ENCODE measurements around the gene ASB7. TPM values are rescaled to one million over a fixed set of nuclear protein-coding genes. Genes with fewer than 3 reads are reported as not detected.

The ASB7 gene
- total RNA-seq, 1 experiment from 2014 or later = 14.4 TPM

- Mint-ChIP-seq H3K4me1 (ENCODE audit: low read depth, unreplicated experiment) (no peaks in the 10 kb centered on the region), H3K27me3 (ENCODE audit: insufficient read depth, unreplicated experiment) (no peaks in the 10 kb centered on the region), H3K9me3 (ENCODE audit: unreplicated experiment) (no peaks in the 10 kb centered on the region), H3K27ac (ENCODE audit: unreplicated experiment) (no peak overlapping the region), H3K36me3 (ENCODE audit: insufficient read depth, unreplicated experiment) (no peaks in the 10 kb centered on the region), H3K4me3 (ENCODE audit: unreplicated experiment) (no peak overlapping the region)
- CTCF ChIA-PET = no interaction called here
- intact Hi-C loops (cut with micrococcal nuclease; ENCODE audit: unreplicated experiment) = no loop called here
- peaks cover 4% of the 10 kb centered on the region; the same call in 1 of the 2 replicates for H3K4me1 ChIP-seq
- H3K4me3 ChIP-seq (ENCODE audit: low read depth, low read length) = no peak overlapping the region
- POLR2A ChIA-PET = no interaction called here
- BruUV-seq (replicated peaks) = no TSS peak
- no peaks in the 10 kb centered on the region for H3K27me3 ChIP-seq (replicated peaks; ENCODE audit: control insufficient read depth, insufficient read depth, low read length)
- no peak for DNase-seq
- H3K36me3 ChIP-seq (ENCODE audit: control insufficient read depth, insufficient read depth, low read length) = no peaks in the 10 kb centered on the region
- no peak for TF ChIP-seq CTCF (IDR thresholded peaks at IDR 0.05; ENCODE audit: insufficient read depth in 1 of 2, low read depth in 1 of 2, low read length in 1 of 2, severe bottlenecking in 1 of 2, unreplicated experiment in 1 of 2)
- H3K9me3 ChIP-seq = no peaks in the 10 kb centered on the region
These were observed 3.7 kb upstream of the ASB7 start for GRCh38 chr15:100598655-100599054.

- Mint-ChIP-seq H3K4me1 (ENCODE audit: low read depth, unreplicated experiment) (no peaks in the 10 kb centered on the region), H3K27me3 (ENCODE audit: insufficient read depth, unreplicated experiment) (no peaks in the 10 kb centered on the region), H3K4me3 (ENCODE audit: unreplicated experiment) (no peak overlapping the region), H3K36me3 (ENCODE audit: insufficient read depth, unreplicated experiment) (peaks cover 7% of the 10 kb centered on the region), H3K27ac (ENCODE audit: unreplicated experiment) (no peak overlapping the region), H3K9me3 (ENCODE audit: unreplicated experiment) (no peaks in the 10 kb centered on the region)
- Histone ChIP-seq H3K4me3 (ENCODE audit: low read depth, low read length) (peak overlapping the region; percentile 81), H3K36me3 (ENCODE audit: control insufficient read depth, insufficient read depth, low read length) (no peaks in the 10 kb centered on the region), H3K27me3 (replicated peaks; ENCODE audit: control insufficient read depth, insufficient read depth, low read length) (no peaks in the 10 kb centered on the region), H3K9me3 (no peaks in the 10 kb centered on the region), H3K4me1 (peaks cover 9% of the 10 kb centered on the region; the same call in 1 of the 2 replicates)
- BruUV-seq (replicated peaks) = no TSS peak
- POLR2A ChIA-PET = no interaction called here
- CTCF ChIA-PET = no interaction called here
- intact Hi-C loops (cut with micrococcal nuclease; ENCODE audit: unreplicated experiment) = no loop called here
- TF ChIP-seq CTCF (IDR thresholded peaks at IDR 0.05; ENCODE audit: insufficient read depth in 1 of 2, low read depth in 1 of 2, low read length in 1 of 2, severe bottlenecking in 1 of 2, unreplicated experiment in 1 of 2) = no peak
- DNase-seq = peak in 1 of 2 experiments; percentile 7
These were observed 1.2 kb upstream of the ASB7 start for GRCh38 chr15:100601163-100601562.

GRCh38 chr15:100601617-100602063 lies 749 bp upstream of the ASB7 start:
- Mint-ChIP-seq H3K4me3 (ENCODE audit: unreplicated experiment) (no peak overlapping the region), H3K27me3 (ENCODE audit: insufficient read depth, unreplicated experiment) (no peaks in the 10 kb centered on the region), H3K27ac (ENCODE audit: unreplicated experiment) (no peak overlapping the region), H3K4me1 (ENCODE audit: low read depth, unreplicated experiment) (no peaks in the 10 kb centered on the region), H3K36me3 (ENCODE audit: insufficient read depth, unreplicated experiment) (peaks cover 7% of the 10 kb centered on the region), H3K9me3 (ENCODE audit: unreplicated experiment) (no peaks in the 10 kb centered on the region)
- Histone ChIP-seq H3K36me3 (ENCODE audit: control insufficient read depth, insufficient read depth, low read length) (no peaks in the 10 kb centered on the region), H3K27me3 (replicated peaks; ENCODE audit: control insufficient read depth, insufficient read depth, low read length) (no peaks in the 10 kb centered on the region), H3K9me3 (no peaks in the 10 kb centered on the region), H3K4me1 (peaks cover 9% of the 10 kb centered on the region; the same call in 1 of the 2 replicates), H3K4me3 (ENCODE audit: low read depth, low read length) (peak overlapping the region; percentile 81)
- ChIA-PET CTCF (interaction anchor here (0.9 to 1.8 kb wide), 3 partner anchors 252 to 897 kb away, joined by 3 to 11 read pairs (median 3); no protein-coding TSS in a partner anchor), POLR2A (interaction anchor here (0.7 to 1.0 kb wide), 2 partner anchors 58 to 406 kb away, joined by 3 to 4 read pairs; no protein-coding TSS in a partner anchor)
- intact Hi-C loops (cut with micrococcal nuclease; ENCODE audit: unreplicated experiment) = no loop called here
- BruUV-seq (replicated peaks) = TSS peak; percentile 36
- TF ChIP-seq CTCF (IDR thresholded peaks at IDR 0.05; ENCODE audit: insufficient read depth in 1 of 2, low read depth in 1 of 2, low read length in 1 of 2, severe bottlenecking in 1 of 2, unreplicated experiment in 1 of 2) = no peak
- no peak for DNase-seq

All from Caco-2 (cell line).